ENCODE results near the gene LMAN2.

DNA sequence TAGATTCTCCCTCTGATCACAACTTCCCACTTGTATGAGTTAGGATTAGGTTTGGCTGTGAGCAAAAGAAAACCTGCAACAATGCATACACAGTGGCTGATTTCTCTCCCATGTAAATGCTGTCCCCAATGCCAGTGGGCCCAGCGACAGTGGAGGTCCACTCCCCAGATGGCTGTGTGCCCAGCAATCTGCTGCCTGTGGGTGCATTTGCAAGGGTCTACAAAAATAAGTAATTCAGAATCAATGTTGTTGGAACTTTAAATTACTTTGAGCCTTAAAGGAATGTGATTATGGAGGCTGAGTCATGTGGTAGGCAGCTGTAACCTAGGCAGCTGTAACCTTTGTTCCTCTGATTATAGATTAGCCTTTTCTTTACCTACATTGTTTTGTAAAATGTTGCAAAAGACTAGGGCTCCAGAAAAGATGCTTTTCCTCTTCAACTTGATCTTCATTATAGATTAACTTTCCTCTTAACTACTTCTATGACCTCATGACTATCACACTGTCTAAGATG, 25.5 kb downstream of the LMAN2 start:
- TF ChIP-seq, protein P1, sequence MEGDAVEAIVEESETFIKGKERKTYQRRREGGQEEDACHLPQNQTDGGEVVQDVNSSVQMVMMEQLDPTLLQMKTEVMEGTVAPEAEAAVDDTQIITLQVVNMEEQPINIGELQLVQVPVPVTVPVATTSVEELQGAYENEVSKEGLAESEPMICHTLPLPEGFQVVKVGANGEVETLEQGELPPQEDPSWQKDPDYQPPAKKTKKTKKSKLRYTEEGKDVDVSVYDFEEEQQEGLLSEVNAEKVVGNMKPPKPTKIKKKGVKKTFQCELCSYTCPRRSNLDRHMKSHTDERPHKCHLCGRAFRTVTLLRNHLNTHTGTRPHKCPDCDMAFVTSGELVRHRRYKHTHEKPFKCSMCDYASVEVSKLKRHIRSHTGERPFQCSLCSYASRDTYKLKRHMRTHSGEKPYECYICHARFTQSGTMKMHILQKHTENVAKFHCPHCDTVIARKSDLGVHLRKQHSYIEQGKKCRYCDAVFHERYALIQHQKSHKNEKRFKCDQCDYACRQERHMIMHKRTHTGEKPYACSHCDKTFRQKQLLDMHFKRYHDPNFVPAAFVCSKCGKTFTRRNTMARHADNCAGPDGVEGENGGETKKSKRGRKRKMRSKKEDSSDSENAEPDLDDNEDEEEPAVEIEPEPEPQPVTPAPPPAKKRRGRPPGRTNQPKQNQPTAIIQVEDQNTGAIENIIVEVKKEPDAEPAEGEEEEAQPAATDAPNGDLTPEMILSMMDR (IDR thresholded peaks at IDR 0.05) = no peak
- TF ChIP-seq POLR2A (IDR thresholded peaks at IDR 0.05) (no peak), EP300 (IDR thresholded peaks at IDR 0.05) (no peak), POLR2AphosphoS5 (IDR thresholded peaks at IDR 0.05) (no peak)

Data from suprapubic skin (tissue), 4 donors.